Stimulated activated CD4-positive, alpha-beta T cell treated with anti-CD3 and anti-CD28 coated beads, Interleukin-1b, Interleukin-23, amount 100 ng/mL, for 48 hours (primary cell): ENCODE data around the gene PRPSAP2.
"Not testable (repeated sequence)": the region's sequence is repeated elsewhere in the genome, so short reads cannot be mapped to it uniquely, and the experiment has no call there.

Experiments
- DNase-seq: peaks from one replicate; pipeline ENCODE4 v3.0.0-alpha.2; 2020

The PRPSAP2 gene, protein sequence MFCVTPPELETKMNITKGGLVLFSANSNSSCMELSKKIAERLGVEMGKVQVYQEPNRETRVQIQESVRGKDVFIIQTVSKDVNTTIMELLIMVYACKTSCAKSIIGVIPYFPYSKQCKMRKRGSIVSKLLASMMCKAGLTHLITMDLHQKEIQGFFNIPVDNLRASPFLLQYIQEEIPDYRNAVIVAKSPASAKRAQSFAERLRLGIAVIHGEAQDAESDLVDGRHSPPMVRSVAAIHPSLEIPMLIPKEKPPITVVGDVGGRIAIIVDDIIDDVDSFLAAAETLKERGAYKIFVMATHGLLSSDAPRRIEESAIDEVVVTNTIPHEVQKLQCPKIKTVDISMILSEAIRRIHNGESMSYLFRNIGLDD

DNA sequence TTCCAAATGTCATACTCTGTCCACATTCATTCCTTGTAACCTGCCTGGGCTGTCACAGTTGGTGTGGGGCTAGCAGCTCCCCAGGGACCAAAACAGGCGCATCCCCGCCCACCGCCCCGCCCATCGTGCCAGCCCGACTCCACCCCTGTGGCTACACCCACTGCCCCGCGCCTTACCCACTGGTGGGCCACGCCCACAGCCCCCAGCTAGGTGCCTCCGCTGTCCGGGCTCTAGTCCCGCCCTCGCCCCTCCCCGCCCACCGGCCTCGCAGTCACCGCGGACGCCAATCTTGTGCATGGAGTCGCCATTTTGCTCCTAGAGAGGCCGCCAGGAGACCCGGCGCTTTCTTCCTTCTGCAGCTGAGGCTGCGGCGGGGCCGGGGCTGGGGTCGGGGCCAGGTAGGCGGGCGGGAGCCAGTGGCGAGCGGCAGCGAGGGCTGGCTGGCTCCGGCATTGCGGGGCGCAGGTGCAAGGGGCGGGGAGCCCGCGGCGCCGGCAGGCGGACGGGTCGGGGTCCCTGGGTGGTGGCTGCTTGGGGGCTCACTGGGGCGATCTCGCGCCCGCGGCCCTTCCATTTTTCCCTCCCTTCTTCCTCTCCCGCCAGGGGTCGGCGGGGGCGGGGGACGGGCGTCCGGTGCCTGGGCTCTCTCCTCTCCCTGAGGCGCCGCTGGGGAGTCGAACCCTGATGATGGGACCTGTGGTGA is at the start of gene PRPSAP2:
Gene PRPSAP2, plus strand, starts transcription at position 268 of the 703 bp plus-strand sequence. CDS start 7,703 bp downstream, outside the sequence.
- DNase-seq, result peak; percentile 93

DNA sequence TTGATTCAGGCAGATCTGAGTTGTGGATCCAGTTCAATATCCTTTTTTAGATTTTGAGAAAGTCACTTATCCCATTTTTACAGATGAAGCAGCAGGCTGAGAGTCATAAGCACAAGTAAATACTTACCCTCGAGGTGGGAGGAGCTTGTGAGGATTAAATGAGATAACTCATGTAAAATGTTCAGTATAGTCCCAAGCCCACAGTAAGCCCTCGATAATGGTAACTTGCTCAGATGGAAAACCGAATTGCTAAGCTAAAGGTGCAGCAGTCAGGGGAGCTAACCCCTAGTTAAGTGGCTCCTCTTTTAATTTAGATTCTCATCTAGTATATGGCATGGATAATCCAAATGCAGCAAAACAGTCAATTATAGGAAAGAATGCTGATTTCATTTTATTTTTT is 42.0 kb upstream of the PRPSAP2 start:
- not testable (repeated sequence) for DNase-seq

DNA sequence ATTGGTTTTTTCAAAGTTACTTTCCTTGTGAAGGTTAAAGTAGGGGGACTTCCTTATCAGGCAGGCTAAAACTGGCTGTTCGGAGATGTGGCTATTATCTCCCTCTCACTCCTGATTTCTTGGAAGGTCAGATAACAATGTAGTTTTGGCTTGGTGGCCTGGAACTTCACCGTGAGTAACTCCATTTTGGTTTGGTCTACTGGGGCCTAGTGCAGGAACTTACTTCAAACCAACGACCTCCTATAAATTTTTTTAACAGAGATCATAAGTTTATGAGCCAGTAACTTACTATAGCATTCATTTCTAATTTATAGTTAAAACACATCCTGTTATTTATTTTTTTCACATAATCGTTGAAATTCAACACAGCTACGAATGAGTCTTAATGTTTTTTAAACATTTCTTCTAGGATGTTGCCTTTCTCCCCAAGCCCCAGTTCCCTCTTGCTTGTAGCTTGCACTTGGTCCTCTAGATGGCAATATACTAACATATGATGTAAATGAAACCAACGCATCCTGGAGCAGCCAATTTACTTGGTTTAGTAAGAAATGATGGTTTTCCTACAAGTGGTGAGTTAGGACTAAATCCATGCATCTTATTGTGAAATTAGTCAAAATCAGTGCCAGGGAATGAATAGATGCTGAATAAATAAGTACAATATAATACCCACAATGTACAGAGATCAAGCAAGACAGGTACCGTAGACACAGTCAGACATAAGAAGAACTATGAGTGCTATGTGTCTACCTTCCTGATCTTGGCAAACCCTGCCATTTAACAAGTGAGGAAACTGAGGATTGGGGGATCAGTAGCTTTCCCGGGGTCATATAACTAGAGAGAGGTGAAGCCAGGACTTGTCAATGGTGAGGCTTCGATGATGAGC is 41.2 kb upstream of the PRPSAP2 start:
- peak; percentile 17 for DNase-seq

DNA sequence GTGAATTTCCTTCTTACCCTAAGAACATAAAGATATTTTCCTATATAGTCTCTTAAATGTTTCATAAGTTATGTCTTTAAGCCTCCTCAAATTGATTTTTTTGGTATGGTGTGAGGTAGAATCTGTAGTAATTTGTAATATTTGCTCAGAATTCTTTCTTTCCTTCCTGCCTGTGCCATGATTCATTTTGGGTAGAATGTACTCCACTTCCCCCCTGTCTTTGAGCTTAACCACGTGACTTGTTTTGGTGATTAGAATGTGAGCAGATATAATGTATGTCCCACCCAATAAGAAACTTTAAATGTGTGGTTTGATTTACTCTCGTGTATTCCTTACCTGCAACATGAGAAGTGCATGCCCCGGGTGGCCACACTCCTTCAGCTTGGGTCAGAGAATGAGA is 36.5 kb upstream of the PRPSAP2 start:
- not testable (repeated sequence) for DNase-seq

DNA sequence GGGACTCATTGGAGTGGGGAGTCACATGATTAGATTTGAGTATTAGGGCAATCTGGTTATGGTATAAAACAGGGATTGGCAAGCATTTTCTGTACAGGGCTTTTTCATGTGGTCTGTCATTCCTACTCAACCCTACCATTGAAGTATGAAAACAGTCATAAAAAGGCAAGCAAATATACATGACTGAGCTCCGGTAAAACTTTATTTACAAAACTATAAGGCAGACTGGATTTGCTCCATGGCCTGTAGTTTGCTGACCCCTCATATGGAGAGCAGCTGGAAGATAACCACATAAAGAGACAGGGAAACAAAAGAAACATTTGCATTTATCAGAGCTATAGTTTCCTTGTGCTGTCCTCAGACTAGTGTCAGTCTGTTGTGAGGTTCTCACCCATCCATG is 30.3 kb upstream of the PRPSAP2 start:
- DNase-seq, result not testable (repeated sequence)

DNA sequence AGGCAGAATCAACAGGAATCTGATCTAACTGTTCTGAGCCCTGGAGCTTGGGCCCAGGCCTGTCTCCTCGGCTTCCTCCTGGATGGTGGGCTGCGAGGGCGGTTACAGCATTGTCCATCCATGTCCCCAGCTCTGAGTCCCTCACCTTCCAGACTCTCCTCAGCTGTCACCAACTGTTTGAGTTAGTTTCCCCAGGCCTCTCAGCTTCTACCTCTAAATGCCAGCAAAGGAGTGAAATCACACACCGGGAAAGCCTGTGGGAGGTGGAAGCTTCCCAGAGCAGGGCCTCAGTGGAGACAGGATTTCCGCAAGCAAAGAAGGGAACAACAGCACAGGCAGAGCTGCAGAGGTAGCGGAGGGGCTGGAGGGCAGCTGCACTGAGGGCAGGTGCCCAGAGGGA is 9.4 kb upstream of the PRPSAP2 start:
- DNase-seq, result no peak

DNA sequence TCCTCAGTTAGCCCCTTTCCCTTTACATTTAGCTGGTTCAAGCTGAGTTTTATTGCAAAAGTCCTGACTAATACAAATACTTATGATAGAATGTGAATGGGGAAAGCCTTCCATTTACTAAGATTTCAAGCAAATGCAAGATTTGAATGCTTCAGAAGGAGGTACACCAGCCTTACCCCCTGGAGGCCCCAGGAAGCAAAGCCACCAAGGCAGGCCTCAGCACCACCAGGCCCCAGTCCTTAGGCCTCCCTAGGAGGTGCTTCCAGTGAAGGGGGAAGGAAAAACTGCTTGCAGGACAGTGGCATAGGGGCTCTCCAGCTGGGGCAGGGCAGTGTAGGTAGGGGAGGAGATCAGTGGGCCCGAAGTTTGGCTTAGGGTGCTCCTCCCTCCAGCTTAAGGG is 7.3 kb upstream of the PRPSAP2 start:
- no peak for DNase-seq

DNA sequence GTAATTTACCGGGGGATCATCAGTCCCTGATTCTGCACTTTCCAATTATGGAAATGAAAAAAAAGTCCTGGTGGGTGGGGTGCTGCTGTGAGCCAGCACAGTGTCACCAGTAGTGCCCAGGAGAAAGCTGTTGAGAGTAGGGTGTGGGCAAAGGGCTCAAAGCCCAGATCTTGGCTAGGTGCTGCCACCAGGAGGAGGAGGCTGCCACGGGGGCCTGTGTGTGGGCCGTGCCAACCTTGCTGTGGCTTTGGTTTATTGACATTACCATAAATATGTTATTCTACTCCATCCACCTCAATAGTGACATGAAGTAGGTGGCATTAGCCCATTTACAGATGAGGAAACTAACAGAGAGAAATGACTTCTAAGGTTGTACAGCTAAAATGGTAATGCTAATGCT is 6.7 kb upstream of the PRPSAP2 start:
- DNase-seq, result no peak

DNA sequence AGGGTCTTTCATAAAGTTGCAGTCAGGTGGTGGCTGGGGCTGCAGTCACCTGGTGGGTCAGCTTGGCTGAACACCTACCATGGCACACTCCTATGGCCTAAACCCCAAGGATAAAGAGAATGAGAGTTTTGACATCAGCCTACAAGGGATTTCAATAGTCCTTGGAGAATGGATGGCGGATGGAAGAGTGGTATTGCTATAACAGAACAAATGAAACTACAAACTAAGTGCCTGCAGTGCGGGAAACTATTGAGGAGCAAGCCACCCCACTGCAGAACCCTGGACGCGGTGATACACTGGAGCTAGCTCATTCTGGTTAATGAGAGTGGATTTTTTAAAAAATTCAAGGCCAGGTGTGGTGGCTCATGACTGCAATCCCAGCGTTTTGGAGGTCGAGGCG is 3.0 kb upstream of the PRPSAP2 start:
- no peak for DNase-seq

DNA sequence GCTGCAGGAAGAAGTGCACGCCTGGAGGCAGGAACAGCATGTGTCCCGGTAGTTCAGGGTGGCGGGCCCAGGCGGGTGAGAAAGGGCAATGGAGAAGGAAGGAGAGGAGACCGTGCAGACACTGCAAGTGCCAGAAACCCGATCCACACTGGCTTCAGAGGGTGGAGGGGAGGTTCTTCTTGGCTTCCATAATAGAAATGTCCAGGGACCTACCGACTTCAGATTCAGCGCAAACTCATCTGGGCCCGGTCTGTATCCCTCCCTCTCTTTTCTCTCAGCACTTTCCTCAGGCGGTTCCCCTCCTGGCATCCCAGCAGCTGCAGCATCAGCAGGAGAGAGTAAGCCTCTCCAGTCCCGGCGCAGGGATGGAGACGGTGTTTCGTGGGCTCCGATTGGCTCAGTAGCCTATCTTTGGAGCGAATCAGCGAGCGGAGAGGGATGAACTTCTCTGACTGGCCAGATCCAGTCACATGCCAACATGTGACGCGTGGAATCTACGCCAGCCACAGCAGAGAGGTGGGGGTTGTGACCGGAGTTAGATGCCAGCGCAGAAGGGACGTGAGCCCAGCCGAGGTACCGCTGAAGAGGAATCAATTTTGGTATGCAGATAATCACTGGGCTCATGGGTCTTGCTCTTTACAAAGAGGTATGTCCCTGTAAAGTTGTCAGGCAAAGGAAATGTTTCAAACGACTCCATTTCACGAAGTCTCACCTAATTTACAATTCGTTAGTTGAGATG is 1.9 kb upstream of the PRPSAP2 start:
- peak; percentile 90 for DNase-seq

DNA sequence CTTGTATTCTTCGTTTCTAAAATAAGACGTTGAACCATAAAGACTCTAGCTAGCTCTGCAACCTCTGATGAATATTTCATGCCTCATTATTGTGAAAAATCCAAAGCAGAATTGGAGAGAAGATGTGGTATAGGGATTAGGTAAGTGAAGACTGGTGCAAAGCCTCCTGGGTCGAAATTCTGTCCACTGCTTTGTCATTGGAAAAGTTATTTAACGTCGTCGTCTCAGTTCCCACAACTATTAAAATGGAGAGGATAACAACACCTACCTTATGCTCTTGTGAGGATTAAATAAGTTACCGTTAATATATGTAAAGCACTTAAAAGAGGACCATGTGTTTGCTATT is 1.4 kb upstream of the PRPSAP2 start:
- DNase-seq, result no peak

DNA sequence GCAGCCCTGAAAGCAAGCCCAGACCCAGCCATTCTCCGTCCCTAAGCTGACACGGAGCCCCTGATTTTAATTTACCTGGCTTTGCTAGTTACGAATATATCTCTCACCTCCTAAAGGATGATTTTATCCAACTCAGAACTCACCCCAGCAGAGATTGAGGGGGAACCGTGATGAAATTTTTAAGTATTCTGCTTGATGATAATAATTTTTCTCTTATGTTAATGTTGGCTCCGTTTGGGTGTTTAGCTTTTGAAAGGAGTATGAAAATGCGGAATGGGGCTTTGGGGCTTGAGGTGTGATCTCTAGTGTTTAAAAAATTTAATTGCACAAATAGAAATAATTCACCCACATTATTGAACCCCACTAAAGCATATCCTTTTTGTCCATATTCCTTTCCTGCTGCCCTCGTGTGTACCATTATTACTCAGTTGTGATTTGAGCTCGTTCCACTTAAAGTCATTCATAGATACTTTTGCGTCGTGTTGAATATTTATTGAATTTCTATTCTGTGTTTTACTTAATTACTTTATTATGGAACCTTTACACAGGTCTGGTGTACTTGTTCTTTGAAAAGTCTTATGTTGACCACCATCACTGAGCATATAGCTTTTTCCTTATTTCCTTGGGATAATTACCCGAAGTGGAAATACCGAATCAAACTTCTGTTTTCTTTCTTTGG is 775 bp downstream of the PRPSAP2 start:
- no peak for DNase-seq

DNA sequence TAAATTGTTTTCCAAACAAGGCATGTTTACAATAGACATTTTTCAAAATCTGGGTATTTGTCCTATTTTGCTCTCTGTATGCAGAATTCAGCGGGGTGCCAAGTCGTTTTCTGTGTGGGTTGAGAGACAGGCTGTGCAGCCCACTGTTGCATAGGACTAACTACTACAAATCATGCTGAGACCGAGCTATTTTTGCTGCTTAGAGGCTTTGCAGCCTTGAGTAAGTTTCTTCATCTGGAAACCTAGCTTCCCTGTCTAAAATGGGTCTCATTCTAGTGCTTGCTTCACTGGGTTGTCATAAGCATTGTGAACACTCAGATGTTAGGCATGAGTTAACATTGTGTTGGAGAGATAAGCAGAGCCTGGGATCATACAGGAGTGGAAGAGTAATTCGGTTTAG is 1.3 kb downstream of the PRPSAP2 start:
- DNase-seq, result no peak

DNA sequence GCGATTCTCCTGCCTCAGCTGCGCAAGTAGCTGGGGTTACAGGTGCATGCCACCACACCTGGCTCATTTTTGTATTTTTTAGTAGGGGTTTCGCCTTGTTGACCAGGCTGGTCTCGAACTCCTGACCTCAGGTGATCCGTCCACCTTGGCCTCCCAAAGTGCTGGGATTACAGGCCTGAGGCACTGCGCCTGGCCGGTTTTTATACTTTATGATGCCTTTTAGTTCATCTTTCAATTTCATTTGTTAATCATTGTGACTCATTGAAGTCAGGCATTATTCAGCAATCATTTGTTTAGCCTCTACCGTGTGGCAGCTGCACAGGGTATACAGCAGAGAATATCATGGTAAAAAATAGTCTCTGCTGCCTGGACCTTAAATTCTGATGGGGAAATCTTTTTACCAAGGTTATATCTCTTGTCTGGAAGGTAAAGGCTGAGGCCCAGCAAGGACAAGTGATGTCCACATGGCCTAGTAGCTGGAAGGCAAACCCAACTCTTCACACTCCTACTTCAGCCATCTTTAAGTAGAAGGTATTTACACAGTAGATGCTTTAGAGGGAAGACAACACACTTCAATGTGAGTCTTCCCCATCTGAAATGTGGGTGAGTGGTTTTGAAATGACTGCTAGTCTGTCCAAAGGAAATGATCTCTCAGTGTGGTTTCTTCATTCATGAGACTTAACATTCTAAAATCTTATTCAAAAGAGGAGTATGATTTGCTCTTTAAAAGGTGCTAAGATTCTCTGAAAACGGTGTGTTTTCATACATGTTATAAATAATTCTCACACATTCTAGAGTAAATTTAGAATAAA is 2.4 kb downstream of the PRPSAP2 start:
- DNase-seq, result no peak

DNA sequence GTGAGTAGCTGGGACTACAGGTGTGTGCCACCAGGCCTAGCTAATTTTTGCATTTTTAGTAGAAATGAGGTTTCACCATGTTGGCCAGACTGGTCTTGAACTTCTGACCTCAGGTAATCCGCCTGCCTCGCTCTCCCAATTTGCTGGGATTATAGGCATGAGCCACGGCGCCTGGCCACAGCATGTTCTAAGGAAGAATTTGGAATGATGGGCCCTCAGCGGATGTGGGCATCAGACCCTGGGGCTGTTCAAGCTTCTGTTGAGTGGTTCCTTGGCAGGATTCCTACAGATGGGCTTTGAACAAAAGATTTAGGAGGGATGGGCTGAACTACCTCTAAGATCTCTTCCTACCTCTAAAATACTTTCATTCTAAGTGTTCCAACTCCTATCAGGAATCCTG is 4.1 kb downstream of the PRPSAP2 start:
- no peak for DNase-seq

DNA sequence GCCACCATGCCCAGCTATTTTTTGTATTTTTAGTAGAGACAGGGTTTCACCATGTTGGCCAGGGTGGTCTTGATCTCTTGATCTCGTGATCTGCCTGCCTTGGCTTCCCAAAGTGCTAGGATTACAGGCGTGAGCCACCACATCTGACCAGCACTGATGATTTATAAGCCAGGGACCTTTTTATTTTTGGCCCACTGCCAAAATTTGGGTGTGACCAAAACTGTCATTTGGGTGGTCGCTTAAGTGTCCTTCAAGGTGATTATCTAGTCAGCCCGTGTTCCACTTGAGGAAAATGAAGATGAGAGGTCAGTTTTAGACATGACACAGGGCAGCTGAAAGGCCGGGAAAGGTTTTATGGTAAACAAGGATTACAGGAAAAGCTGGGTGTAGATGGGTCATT is 7.1 kb downstream of the PRPSAP2 start:
- DNase-seq, result not testable (repeated sequence)

DNA sequence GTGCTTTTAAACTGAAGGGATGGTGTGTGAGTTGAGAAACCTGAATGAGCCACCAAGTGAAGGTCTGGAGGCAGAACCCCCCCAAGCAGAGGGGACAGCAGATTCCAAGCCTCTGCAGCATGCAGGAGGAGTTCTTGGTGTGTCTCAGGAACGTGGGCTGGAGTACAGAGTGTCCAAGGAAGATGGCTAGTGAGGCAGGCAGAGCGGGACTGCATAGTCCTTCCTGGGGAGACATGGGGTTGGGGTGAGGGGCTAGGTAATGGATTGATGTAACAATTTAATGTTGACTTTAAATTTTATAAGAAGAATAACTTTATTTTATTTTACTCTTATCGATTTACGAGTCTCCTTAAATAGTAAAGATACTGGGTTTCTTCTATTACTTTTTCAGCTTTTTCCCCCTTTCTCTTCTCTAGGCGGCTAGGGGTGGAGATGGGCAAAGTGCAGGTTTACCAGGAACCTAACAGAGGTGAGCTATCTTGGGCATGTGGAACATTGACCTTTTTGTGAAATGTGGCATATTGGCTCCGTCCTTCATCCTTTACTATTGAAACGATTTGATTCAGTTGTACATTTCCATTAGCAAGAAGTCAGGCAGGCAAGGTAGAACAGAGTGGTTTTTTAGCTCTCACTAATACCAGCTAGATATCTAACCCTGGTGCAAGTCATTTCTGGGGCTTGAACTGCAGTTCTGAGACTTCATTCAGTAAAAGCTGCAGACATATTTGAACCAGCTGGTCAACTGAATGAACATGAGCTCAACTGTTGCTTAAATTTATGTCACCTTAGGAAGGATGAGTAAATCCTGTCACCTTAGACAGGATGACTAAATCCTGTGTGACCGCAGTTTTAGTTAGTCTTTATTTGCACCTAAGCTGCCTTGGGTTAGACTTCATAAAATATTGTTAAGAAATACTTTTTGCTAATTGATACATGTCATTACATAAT is 9.2 kb downstream of the PRPSAP2 start:
- DNase-seq, result no peak

DNA sequence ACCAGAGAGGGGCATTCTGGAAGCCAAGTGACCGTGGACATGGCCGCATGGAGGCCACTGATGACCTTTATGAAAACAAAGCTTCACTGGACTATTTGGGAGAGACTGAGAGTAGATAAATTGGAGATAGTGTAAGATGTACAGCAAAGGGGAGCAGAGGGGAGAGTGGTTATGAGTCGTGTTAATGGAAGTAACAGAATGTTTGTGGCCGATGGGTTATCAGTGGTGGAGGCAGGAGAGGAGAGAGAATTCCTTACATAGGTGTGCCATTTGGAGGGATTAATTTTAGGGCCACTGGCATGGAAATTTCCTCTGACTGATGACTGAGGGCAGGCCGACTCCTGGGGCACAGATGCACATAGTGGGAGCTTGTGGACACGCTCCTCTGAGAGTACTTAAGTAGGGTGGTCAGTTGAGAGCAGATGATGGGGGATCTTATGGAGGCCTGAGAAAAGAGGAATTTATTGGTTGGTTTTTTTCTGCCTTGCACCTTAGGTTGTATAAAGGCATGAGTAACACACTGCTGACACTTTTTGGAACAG is 19.2 kb downstream of the PRPSAP2 start:
- no peak for DNase-seq

DNA sequence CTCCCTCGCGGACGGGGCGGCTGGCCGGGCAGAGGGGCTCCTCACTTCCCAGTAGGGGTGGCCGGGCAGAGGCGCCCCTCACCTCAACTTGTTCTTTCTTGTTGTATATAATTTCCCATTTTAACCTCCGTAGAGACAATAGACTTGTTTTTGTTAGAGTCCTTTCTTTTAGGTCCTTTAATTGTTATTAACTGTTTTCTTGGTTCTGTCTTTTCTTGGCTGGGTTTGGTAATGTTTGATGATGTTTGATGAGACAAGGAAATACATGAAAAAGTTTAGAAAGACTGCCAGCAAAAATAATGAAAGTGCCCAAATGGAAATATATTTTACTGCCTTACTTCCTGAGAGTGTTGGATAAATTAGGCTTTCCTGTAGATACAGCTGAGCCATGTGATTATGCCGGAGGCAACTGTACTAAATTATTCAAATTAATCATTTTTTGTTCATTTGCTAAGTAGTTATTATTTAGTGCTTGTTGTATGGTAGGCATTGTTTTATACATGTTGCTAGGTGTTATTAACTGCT is 30.9 kb downstream of the PRPSAP2 start:
- DNase-seq, result no peak

DNA sequence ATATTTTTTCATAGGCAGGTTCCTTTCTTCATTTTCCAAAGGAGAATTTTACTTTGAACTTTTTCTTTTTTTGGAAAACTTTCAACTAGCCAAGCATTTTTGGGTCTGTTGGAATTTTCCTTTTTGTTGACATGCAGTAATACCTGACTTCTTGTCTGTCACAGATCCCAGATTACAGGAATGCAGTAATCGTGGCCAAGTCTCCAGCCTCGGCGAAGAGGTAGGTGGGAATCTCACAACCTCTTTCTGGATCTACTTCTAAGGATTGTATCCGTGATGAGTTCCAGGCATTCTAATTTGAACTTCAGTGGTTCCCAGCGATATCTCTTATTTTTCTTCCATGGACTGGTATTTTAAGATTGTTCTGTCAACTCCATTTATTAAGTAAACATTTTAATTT is 31.7 kb downstream of the PRPSAP2 start:
- DNase-seq, result no peak
